Measurements from ENCODE around the gene NEK5.
"Not testable (repeated sequence)": the region's sequence is repeated elsewhere in the genome, so short reads cannot be mapped to it uniquely, and the experiment has no call there.

Gene NEK5

GRCh38 chr13:52097197-52097596, 31.7 kb downstream of the NEK5 start:
- H3K4me3 ChIP-seq = no peak overlapping the region
- TF ChIP-seq POLR2AphosphoS5 (IDR thresholded peaks at IDR 0.05; ENCODE audit: borderline replicate concordance, low read depth, low read length) = no peak
- TF ChIP-seq FOXP2 (optimal IDR thresholded peaks at IDR 0.05; ENCODE audit: control extremely low read depth, extremely low read length, insufficient read depth) = no peak
- no peak for TF ChIP-seq EZH2 (IDR thresholded peaks at IDR 0.05)
- no peaks in the 10 kb centered on the region for H3K36me3 ChIP-seq (ENCODE audit: insufficient read depth, low read length)
- no peak overlapping the region for H3K27ac ChIP-seq
- H3K9me3 ChIP-seq (ENCODE audit: low read depth, low read length) = no peaks in the 10 kb centered on the region
- no peak overlapping the region for H3K9ac ChIP-seq (ENCODE audit: insufficient read length)
- no peak for DNase-seq (ENCODE audit: low read depth, low spot score)

GRCh38 chr13:52096748-52097147, 32.1 kb downstream of the NEK5 start:
- no peak for TF ChIP-seq POLR2AphosphoS5 (IDR thresholded peaks at IDR 0.05; ENCODE audit: borderline replicate concordance, low read depth, low read length)
- no peak for TF ChIP-seq FOXP2 (optimal IDR thresholded peaks at IDR 0.05; ENCODE audit: control extremely low read depth, extremely low read length, insufficient read depth)
- no peak for TF ChIP-seq EZH2 (IDR thresholded peaks at IDR 0.05)
- Histone ChIP-seq H3K9ac (ENCODE audit: insufficient read length) (no peak overlapping the region), H3K36me3 (ENCODE audit: insufficient read depth, low read length) (no peaks in the 10 kb centered on the region), H3K9me3 (ENCODE audit: low read depth, low read length) (no peaks in the 10 kb centered on the region), H3K27ac (no peak overlapping the region), H3K4me3 (no peak overlapping the region)
- no peak for DNase-seq (ENCODE audit: low read depth, low spot score)

GRCh38 chr13:52096062-52096461, 32.8 kb downstream of the NEK5 start:
- TF ChIP-seq FOXP2 (optimal IDR thresholded peaks at IDR 0.05; ENCODE audit: control extremely low read depth, extremely low read length, insufficient read depth) = no peak
- no peak for TF ChIP-seq EZH2 (IDR thresholded peaks at IDR 0.05)
- TF ChIP-seq POLR2AphosphoS5 (IDR thresholded peaks at IDR 0.05; ENCODE audit: borderline replicate concordance, low read depth, low read length) = no peak
- Histone ChIP-seq H3K9me3 (ENCODE audit: low read depth, low read length) (no peaks in the 10 kb centered on the region), H3K36me3 (ENCODE audit: insufficient read depth, low read length) (no peaks in the 10 kb centered on the region), H3K4me3 (no peak overlapping the region), H3K9ac (ENCODE audit: insufficient read length) (no peak overlapping the region), H3K27ac (no peak overlapping the region)
- no peak for DNase-seq (ENCODE audit: low read depth, low spot score)

- no peaks in the 10 kb centered on the region for H3K36me3 ChIP-seq (ENCODE audit: insufficient read depth, low read length)
Observed at GRCh38 chr13:52092087-52092486, 36.8 kb downstream of the NEK5 start.

GRCh38 chr13:52091473-52091872, 37.4 kb downstream of the NEK5 start:
- DNase-seq (ENCODE audit: low read depth, low spot score) = no peak
- H3K4me3 ChIP-seq = no peak overlapping the region
- H3K36me3 ChIP-seq (ENCODE audit: insufficient read depth, low read length) = no peaks in the 10 kb centered on the region
- H3K27ac ChIP-seq = no peak overlapping the region
- TF ChIP-seq POLR2AphosphoS5 (IDR thresholded peaks at IDR 0.05; ENCODE audit: borderline replicate concordance, low read depth, low read length) (no peak), EZH2 (IDR thresholded peaks at IDR 0.05) (no peak), FOXP2 (optimal IDR thresholded peaks at IDR 0.05; ENCODE audit: control extremely low read depth, extremely low read length, insufficient read depth) (no peak)
- H3K9me3 ChIP-seq (ENCODE audit: low read depth, low read length) = no peaks in the 10 kb centered on the region
- H3K9ac ChIP-seq (ENCODE audit: insufficient read length) = no peak overlapping the region

More at GRCh38 chr13:52092087-52092486, 36.8 kb downstream of the NEK5 start:
- no peak overlapping the region for H3K4me3 ChIP-seq
- no peaks in the 10 kb centered on the region for H3K9me3 ChIP-seq (ENCODE audit: low read depth, low read length)
- TF ChIP-seq FOXP2 (optimal IDR thresholded peaks at IDR 0.05; ENCODE audit: control extremely low read depth, extremely low read length, insufficient read depth) (no peak), POLR2AphosphoS5 (IDR thresholded peaks at IDR 0.05; ENCODE audit: borderline replicate concordance, low read depth, low read length) (no peak), EZH2 (IDR thresholded peaks at IDR 0.05) (no peak)
- no peak for DNase-seq (ENCODE audit: low read depth, low spot score)
- no peak overlapping the region for H3K9ac ChIP-seq (ENCODE audit: insufficient read length)
- no peak overlapping the region for H3K27ac ChIP-seq

- no peak for DNase-seq (ENCODE audit: low read depth, low spot score)
- Histone ChIP-seq H3K4me3 (no peak overlapping the region), H3K9ac (ENCODE audit: insufficient read length) (no peak overlapping the region), H3K9me3 (ENCODE audit: low read depth, low read length) (no peaks in the 10 kb centered on the region), H3K27ac (no peak overlapping the region), H3K36me3 (ENCODE audit: insufficient read depth, low read length) (no peaks in the 10 kb centered on the region)
- TF ChIP-seq POLR2AphosphoS5 (IDR thresholded peaks at IDR 0.05; ENCODE audit: borderline replicate concordance, low read depth, low read length) (no peak), FOXP2 (optimal IDR thresholded peaks at IDR 0.05; ENCODE audit: control extremely low read depth, extremely low read length, insufficient read depth) (no peak), EZH2 (IDR thresholded peaks at IDR 0.05) (no peak)
Observed at GRCh38 chr13:52085421-52085820, 43.5 kb downstream of the NEK5 start.

- H3K27ac ChIP-seq; H3K36me3 ChIP-seq (ENCODE audit: insufficient read depth, low read length); H3K9me3 ChIP-seq (ENCODE audit: low read depth, low read length); H3K9ac ChIP-seq (ENCODE audit: insufficient read length); DNase-seq (ENCODE audit: low read depth, low spot score); H3K4me3 ChIP-seq: not testable (repeated sequence)
Observed at GRCh38 chr13:52084981-52085380, 43.9 kb downstream of the NEK5 start.

GRCh38 chr13:52082601-52083000, 46.3 kb downstream of the NEK5 start:
- Histone ChIP-seq H3K9ac (ENCODE audit: insufficient read length) (no peak overlapping the region), H3K27ac (no peak overlapping the region), H3K36me3 (ENCODE audit: insufficient read depth, low read length) (no peaks in the 10 kb centered on the region), H3K4me3 (no peak overlapping the region), H3K9me3 (ENCODE audit: low read depth, low read length) (no peaks in the 10 kb centered on the region)
- DNase-seq (ENCODE audit: low read depth, low spot score) = no peak
- TF ChIP-seq FOXP2 (optimal IDR thresholded peaks at IDR 0.05; ENCODE audit: control extremely low read depth, extremely low read length, insufficient read depth) = no peak
- TF ChIP-seq POLR2AphosphoS5 (IDR thresholded peaks at IDR 0.05; ENCODE audit: borderline replicate concordance, low read depth, low read length) = no peak
- TF ChIP-seq EZH2 (IDR thresholded peaks at IDR 0.05) = no peak

- not testable (repeated sequence) for H3K36me3 ChIP-seq (ENCODE audit: insufficient read depth, low read length); H3K4me3 ChIP-seq; DNase-seq (ENCODE audit: low read depth, low spot score); H3K9me3 ChIP-seq (ENCODE audit: low read depth, low read length); H3K9ac ChIP-seq (ENCODE audit: insufficient read length); H3K27ac ChIP-seq
Observed at GRCh38 chr13:52079891-52080290, 49.0 kb downstream of the NEK5 start.
